Fibroblast of lung (primary cell): Measurements from ENCODE around the gene PXYLP1. TPM values are rescaled to one million over a fixed set of nuclear protein-coding genes. Genes with fewer than 3 reads are reported as not detected.

Source experiments
- DNase-seq, 2 donors: peaks; one replicate each; pipeline versions ENCODE4 v3.0.0 to v3.0.0-alpha.2; 2010; ENCODE audit warnings: low read depth in 2 of 2
- H2AFZ ChIP-seq: 2 replicates; pipeline ENCODE4 v1.5.1; 2012; ENCODE audit warnings: low read length, control low read depth, inconsistent platforms
- H3K27ac ChIP-seq: 2 replicates; pipeline ENCODE4 v1.5.1; 2011; ENCODE audit warnings: low read length, control low read depth; ENCODE audit not compliant: insufficient read depth
- H3K27me3 ChIP-seq: 2 replicates; pipeline ENCODE4 v1.5.1; 2011; ENCODE audit warnings: mild to moderate bottlenecking, low read length; ENCODE audit not compliant: control insufficient read depth, insufficient read depth
- H3K36me3 ChIP-seq: 2 replicates; pipeline ENCODE4 v1.5.1; 2011; ENCODE audit warnings: low read length; ENCODE audit not compliant: control insufficient read depth, insufficient read depth
- H3K4me1 ChIP-seq: 2 replicates; pipeline ENCODE4 v1.5.1; 2011; ENCODE audit warnings: low read length; ENCODE audit not compliant: control insufficient read depth, insufficient read depth; ENCODE audit errors: extremely low read depth
- H3K4me2 ChIP-seq: 2 replicates; pipeline ENCODE4 v1.5.1; 2011; ENCODE audit warnings: low read length, control low read depth; ENCODE audit not compliant: insufficient read depth; ENCODE audit errors: extremely low read depth
- H3K4me3 ChIP-seq, 4 experiments: fragments of 200-600 bp in 1 of 4; sonication (generic) in 1 of 4; replicated peaks in 1 of 4; 2 replicates each; pipeline ENCODE4 v1.5.1; 2011 to 2016; ENCODE audit warnings: low read length in 4 of 4, low read depth in 3 of 4, mild to moderate bottlenecking in 3 of 4, control low read depth in 2 of 4, inconsistent platforms in 1 of 4, mixed read lengths in 1 of 4; ENCODE audit not compliant: insufficient read depth in 1 of 4; ENCODE audit errors: control extremely low read depth in 1 of 4
- H3K79me2 ChIP-seq: 2 replicates; pipeline ENCODE4 v1.5.1; 2012; ENCODE audit warnings: mild to moderate bottlenecking, low read length, inconsistent platforms; ENCODE audit not compliant: control insufficient read depth, insufficient read depth
- H3K9ac ChIP-seq: 2 replicates; pipeline ENCODE4 v1.5.1; 2011; ENCODE audit warnings: mild to moderate bottlenecking, low read length, control low read depth; ENCODE audit not compliant: insufficient read depth
- H3K9me3 ChIP-seq: 2 replicates; pipeline ENCODE4 v1.5.1; 2012; ENCODE audit warnings: low read depth, low read length; ENCODE audit not compliant: control insufficient read depth, insufficient read depth
- H4K20me1 ChIP-seq: 2 replicates; pipeline ENCODE4 v1.5.1; 2011; ENCODE audit warnings: low read length; ENCODE audit not compliant: control insufficient read depth, insufficient read depth; ENCODE audit errors: extremely low read depth
- CTCF ChIP-seq, 2 donors: IDR thresholded peaks in 1 of 2; conservative IDR thresholded peaks in 1 of 2; 1 replicate in 1 of 2; 2 replicates in 1 of 2; pipeline ENCODE4 v1.5.1; 2011 to 2012; ENCODE audit warnings: low read length in 2 of 2, control low read depth in 1 of 2, inconsistent platforms in 1 of 2, low read depth in 1 of 2, mild to moderate bottlenecking in 1 of 2
- EZH2 ChIP-seq: IDR thresholded peaks from 2 replicates; pipeline ENCODE4 v1.5.1; 2012; ENCODE audit warnings: low read length, control low read depth, mild to moderate bottlenecking; ENCODE audit errors: missing control alignments
- polyA plus RNA-seq, 2 donors: library from polyadenylated mRNA; depleted of rRNA in 1 of 2; stranded (reverse) in 1 of 2; unstranded in 1 of 2; fragments of >200 nt; gene quantifications; 2 replicates each; pipeline ENCODE4 v1.2.1, GENCODE V29; 2011 to 2012; ENCODE audit warnings: missing spikeins in 1 of 2
- total RNA-seq: library from RNA; depleted of rRNA; stranded (reverse); fragments of >200 nt; gene quantifications from 2 replicates; pipeline ENCODE4 v1.2.1, GENCODE V29; 2014

The PXYLP1 gene
- total and polyA plus RNA-seq, 2 donors (not counting 1 experiment from before 2014, with no cell fraction given), result 5.1 to 7.0 TPM

GRCh38 chr3:141255846-141256261 lies 24.2 kb downstream of the PXYLP1 start:
- no peak for DNase-seq
- no peak for TF ChIP-seq EZH2
- TF ChIP-seq CTCF (conservative IDR thresholded peaks at IDR 0.05 in 1 of 2, IDR thresholded peaks at IDR 0.05 in 1 of 2; ENCODE audit: low read depth in 1 of 2, low read length in 2 of 2), result peak in 1 of 2 donors; percentile 19

GRCh38 chr3:141256820-141257219 lies 25.2 kb downstream of the PXYLP1 start:
- DNase-seq, result no peak
- H3K9ac ChIP-seq, result no peak overlapping the region
- TF ChIP-seq EZH2 (no peak), CTCF (conservative IDR thresholded peaks at IDR 0.05 in 1 of 2, IDR thresholded peaks at IDR 0.05 in 1 of 2; ENCODE audit: low read depth in 1 of 2, low read length in 2 of 2) (no peak)
- no peaks in the 10 kb centered on the region for H3K4me1 ChIP-seq
- no peaks in the 10 kb centered on the region for H4K20me1 ChIP-seq
- no peak overlapping the region for H3K4me3 ChIP-seq
- H3K4me2 ChIP-seq, result no peak overlapping the region
- no peaks in the 10 kb centered on the region for H3K36me3 ChIP-seq
- no peaks in the 10 kb centered on the region for H3K79me2 ChIP-seq
- H3K27me3 ChIP-seq, result no peaks in the 10 kb centered on the region
- no peak overlapping the region for H3K27ac ChIP-seq
- H2AFZ ChIP-seq, result no peak overlapping the region
- no peaks in the 10 kb centered on the region for H3K9me3 ChIP-seq

More at GRCh38 chr3:141255846-141256261, 24.2 kb downstream of the PXYLP1 start:
- Histone ChIP-seq H2AFZ (no peak overlapping the region), H3K27me3 (no peaks in the 10 kb centered on the region), H3K4me1 (no peaks in the 10 kb centered on the region), H3K4me2 (no peak overlapping the region), H3K27ac (no peak overlapping the region), H3K4me3 (no peak overlapping the region), H3K36me3 (no peaks in the 10 kb centered on the region), H4K20me1 (no peaks in the 10 kb centered on the region), H3K79me2 (no peaks in the 10 kb centered on the region), H3K9me3 (no peaks in the 10 kb centered on the region), H3K9ac (no peak overlapping the region)

GRCh38 chr3:141257961-141258360 lies 26.3 kb downstream of the PXYLP1 start:
- Histone ChIP-seq H3K4me1 (no peaks in the 10 kb centered on the region), H3K9me3 (no peaks in the 10 kb centered on the region), H3K4me2 (no peak overlapping the region), H3K36me3 (no peaks in the 10 kb centered on the region), H3K27ac (no peak overlapping the region), H3K4me3 (no peak overlapping the region), H3K27me3 (no peaks in the 10 kb centered on the region), H2AFZ (no peak overlapping the region), H4K20me1 (no peaks in the 10 kb centered on the region), H3K79me2 (no peaks in the 10 kb centered on the region), H3K9ac (no peak overlapping the region)
- DNase-seq, result no peak
- TF ChIP-seq CTCF (conservative IDR thresholded peaks at IDR 0.05 in 1 of 2, IDR thresholded peaks at IDR 0.05 in 1 of 2; ENCODE audit: low read depth in 1 of 2, low read length in 2 of 2), result no peak
- no peak for TF ChIP-seq EZH2
